NCI-H2107 treated with DMSO at 0.1 percent for 48 hours (cell line): Measurements from ENCODE around the gene ACADS.
"Not testable (repeated sequence)": the region's sequence is repeated elsewhere in the genome, so short reads cannot be mapped to it uniquely, and the experiment has no call there.

Source experiments
- DNase-seq: peaks from one replicate; lab custom pipeline; 2025; ENCODE audit not compliant: unreplicated experiment; lab: John Stamatoyannopoulos, UW

Gene ACADS

DNA sequence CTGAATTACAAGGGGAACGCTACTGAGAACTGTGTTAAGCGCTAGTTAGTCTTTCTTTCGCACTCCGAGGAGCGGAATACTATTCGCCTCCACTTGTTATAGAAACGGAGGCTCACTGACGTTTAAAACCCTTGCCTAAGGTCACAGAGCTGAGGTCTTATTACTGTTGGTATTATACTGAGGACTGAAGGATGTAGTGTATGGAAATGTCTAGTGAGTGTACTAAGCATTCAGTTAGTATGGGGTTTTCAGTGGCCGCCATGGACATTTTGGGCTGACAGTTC lies 826 bp downstream of the ACADS start:
- no peak for DNase-seq

- no peak for DNase-seq
These were observed 1.3 kb downstream of the ACADS start for GRCh38 chr12:120726961-120727360.

- DNase-seq = not testable (repeated sequence)
These were observed 6.6 kb downstream of the ACADS start for GRCh38 chr12:120732198-120732597.

GRCh38 chr12:120733574-120733973 lies 7.9 kb downstream of the ACADS start:
- DNase-seq = no peak

GRCh38 chr12:120734210-120734609 lies 8.6 kb downstream of the ACADS start:
- no peak for DNase-seq

- no peak for DNase-seq
These were observed 9.6 kb downstream of the ACADS start for GRCh38 chr12:120735181-120735580.

GRCh38 chr12:120736404-120737331 lies 11.0 kb downstream of the ACADS start:
- no peak for DNase-seq

DNA sequence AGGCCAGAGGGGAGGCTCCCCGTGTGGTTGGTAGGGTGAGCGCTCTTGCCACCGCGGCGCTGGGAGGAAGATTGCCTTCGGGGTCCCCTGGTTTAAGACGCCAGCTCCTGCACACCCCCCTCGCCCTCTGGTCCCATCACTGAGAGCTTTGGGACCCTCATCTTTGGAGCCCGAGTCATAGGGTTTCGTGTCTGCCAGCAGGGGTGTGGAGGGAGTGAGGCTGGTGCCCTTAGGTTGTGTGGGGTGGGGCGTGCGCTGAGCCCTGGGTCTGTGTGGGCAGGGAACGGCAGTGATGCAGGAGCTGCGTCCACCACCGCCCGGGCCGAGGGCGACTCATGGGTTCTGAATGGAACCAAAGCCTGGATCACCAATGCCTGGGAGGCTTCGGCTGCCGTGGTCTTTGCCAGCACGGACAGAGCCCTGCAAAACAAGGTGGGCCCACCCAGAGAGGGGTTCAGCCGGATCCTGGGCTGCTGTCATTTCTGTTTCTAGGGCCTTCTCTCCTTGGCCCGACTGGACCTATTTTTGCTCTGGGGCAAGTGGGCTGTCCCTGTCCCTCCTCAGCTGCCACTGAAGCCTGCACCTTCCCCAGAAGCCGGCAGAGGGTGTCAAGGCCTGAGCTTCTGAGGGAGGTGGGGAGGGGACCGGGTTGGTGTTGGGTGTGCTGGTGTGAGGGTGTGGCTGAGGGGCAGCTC lies 12.1 kb downstream of the ACADS start:
- DNase-seq = no peak

GRCh38 chr12:120738252-120739030 lies 12.8 kb downstream of the ACADS start:
- DNase-seq = no peak

GRCh38 chr12:120739031-120739762 lies 13.6 kb downstream of the ACADS start:
- no peak for DNase-seq

DNA sequence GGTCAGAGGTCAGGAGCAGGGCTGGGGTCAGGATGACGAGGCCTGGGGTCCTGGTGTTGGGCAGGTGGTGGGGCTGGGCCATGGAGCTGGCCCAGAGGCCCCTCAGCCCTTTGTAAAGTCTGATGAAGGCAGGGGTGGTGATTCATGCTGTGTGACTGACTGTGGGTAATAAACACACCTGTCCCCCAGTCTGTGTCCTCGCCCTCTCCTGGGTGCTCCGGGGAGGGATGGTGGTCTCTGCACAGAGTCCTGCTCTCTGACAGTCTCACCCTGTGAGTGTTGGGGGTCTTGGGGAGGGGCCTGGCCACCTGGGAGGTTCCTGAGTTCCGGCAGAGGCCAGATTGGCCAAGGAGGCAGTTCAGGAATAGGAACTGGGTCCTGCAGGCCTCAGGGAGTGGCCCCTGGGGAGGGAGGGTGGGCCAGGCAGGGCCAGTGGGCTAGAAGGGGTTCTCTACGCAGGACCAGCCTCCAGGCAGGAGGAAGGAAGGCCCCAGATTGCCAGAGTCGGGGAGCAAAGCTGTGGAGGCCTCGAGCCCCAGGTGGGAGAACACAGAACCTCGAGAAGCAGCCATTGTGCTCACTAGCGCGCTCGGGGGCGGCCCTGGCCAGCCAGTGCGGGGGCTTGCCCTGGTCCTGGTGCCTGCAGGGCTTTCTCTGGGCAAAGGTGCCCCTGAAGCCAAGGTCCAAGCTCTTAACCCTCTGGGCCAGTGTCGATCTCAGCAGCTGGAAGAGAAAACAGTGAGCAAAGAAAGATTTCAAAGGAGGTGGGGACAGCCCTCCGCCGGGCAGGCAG lies 14.4 kb downstream of the ACADS start:
- DNase-seq = no peak

DNA sequence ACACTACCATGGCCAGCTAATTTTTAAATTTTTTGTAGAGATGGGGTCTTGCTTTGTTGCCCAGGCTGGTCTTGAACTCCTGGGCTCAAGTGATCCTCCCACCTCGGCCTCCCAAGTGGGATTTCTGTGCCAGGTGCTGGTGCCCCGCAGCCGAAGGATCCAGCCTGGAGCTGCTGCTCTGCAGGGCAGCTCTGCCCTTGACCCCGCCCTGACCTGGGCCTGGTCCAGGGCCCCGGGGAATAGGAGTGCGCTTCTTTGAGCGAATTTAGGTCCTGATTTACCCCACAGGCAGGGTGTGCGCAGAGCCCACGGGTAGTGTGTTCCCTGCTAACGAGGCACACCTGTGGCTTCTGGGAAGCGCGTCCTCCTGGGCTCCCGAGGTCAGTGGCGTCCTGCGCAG lies 15.2 kb downstream of the ACADS start:
- no peak for DNase-seq

DNA sequence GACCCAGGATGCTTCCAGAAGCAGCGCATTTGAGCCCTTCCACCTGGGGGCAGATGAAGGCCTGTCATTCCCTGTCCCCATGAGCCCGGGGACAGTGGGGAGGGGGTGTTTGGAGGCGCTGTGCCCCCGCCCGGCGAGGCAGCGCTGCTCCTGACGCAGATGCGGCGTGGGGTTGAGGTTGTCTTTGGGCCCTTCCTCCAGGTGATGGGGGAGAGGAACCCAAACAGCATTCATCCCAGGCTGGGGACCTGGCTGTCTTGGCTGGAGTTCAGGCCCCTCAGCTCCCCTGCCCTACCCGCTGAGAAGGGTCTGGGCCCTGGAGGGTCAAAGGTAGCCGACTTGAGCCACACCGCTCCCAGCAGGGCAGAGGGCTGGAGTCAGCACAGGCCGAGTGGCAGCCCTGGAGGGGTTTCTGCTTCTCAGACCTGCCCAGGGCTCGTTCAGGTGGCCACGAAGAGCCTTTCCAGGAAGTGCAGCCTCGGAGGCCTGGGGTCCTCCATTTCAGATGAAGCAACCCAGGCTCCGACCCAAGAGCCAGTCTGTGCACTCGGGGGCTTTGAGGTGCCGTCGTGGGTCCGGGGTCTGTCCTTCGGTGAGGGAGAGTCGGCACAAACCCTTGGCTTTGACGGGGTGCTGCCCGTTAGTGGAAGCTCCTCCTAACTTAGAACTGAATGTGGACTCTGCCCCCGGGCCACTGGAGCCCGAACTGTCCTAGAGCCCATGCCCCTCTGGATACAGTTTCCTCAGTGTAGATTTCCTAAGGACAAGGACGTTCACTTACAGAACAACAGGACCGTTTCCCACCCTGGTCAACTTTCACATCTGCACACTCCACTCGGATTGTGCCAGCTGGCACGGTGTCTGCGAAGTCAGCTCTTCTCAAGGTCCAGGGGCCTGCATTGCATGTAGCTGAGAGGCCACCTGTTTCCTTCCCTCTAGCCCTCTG lies 16.1 kb downstream of the ACADS start:
- DNase-seq = no peak

- no peak for DNase-seq
These were observed 19.4 kb downstream of the ACADS start for GRCh38 chr12:120744922-120745493.

DNA sequence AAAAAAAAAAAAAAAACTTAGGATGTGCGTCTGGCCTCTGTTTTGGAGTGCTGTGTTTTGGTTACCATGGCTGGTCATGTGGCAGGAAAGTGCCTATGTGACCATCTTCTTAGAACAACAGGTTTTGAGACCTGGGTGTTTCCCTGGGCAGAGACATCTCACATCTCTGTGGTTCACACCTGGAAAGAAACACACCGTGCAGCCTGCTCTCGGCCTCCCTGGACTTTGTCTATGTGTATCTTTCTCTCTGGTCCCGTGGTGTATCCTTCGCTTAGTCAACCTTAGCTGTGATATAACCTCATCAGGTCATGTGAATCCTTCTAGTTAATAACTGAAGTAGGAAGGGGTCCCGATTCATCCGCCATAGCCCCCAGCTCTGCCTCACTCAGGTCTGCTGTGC lies 22.6 kb downstream of the ACADS start:
- DNase-seq = no peak

DNA sequence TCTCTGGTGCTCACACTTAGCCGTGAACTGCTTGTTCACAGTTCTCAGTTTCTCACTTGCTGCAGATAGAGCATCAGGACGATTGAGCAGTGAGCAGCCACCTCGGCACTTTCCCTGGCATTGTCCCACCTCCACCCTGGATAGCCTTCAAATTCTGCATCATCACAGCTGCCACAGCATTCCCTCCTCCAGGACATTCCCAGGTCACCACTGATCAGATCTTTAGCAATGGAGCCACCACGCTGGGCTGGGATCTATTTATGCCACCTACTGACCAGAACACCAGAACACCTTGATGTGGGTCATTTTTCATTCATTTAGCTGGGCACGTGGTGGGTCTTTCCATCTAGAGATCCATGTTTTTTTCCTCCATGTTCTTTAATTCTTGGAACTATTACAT lies 23.6 kb downstream of the ACADS start:
- DNase-seq = no peak

DNA sequence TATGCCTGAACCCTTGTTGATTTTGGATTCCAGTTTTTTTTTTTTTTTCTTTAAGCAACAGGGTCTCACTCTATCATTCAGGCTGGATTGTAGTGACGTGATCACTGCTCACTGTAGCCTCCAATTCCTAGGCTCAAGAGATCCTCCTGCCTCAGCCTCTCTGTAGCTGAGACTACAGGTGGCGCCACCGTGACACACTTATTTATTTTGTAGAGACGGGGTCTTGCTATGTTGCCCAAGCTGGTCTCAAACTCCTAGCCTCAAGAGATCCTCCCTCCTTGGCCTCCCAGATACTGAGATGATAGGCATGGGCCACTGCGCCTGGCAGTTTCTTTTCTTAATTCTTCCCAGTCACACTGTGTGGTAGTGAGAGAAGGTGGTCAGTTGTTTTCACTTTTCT lies 25.2 kb downstream of the ACADS start:
- no peak for DNase-seq

DNA sequence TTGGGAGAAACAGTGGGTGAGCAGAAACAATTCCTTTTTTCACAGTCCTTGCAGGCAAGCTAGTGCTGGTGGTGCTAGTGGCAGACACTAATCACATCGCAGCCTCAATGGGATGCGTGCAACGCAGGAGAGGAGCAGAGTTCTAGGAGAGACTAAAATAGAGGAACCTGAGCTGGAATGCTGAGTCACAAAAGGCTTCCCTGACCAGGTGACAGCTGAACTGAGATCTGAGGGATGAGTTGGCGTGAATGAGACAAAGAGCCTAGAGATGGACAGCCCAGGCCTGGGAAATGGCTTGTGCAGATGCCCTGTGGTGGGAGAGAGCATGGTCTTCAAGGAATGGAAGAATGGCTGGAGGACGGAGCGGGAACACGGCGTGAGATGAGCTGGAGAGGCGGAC lies 25.8 kb downstream of the ACADS start:
- no peak for DNase-seq

DNA sequence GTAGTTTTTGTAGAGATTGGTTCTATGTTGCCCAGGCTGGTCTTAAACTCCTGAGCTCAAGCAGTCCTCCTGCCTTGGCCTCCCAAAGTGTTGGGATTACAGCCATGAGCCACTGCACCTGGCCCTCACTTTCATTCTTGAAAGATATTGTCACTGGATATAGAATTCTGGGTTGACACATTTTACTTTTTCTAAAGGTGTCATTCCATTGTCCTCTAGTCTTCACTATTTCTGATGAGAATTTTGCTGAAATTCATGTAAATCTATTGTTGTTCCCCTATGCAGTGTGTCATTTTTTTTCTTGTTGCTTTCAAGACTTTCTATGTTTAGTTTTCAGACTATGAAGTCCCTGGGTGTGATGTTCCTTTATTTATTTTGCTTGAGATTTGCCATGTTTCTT lies 29.2 kb downstream of the ACADS start:
- no peak for DNase-seq
